ENCODE results near the gene TULP4.

The TULP4 gene

GRCh38 chr6:158358450-158359077 is 46.3 kb downstream of the TULP4 start:
- DNase-seq (ENCODE audit: low read depth in 2 of 2), result no peak

GRCh38 chr6:158361068-158361467 is 48.8 kb downstream of the TULP4 start:
- DNase-seq (ENCODE audit: low read depth in 2 of 2), result no peak

DNA sequence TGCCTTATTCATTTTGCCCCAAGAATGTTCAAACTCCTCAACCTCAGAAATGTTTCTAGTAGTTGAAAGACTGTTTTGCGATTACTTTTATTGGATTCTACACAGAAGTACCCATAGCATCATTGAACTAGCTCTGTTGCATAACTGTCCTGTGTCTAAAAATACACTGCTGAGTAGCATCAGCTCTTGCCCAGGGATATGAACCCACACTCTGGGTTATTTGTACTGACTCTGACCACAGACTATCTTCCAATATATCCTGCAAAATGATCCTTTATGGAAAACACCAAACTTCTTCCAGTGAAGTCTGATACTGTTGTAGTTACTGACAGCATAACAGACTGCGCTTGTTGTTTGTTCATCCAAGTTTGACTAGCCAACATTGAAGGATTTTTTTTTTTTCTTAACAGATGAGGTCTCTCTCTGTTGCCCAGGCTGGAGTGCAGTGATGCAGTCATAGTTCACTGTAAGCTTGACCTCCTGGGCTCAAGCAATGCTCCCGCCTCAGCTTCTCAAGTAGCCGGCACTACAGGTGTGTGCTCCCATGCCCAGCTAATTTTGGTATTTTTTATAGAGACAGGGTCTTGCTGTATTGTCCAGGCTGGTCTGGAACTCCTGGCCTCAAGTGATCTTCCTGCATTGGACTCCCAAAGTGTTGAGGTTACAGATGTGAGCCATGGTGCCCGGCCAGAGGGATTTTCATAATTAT is 49.9 kb downstream of the TULP4 start:
- no peak for DNase-seq (ENCODE audit: low read depth in 2 of 2)

- no peak for DNase-seq (ENCODE audit: low read depth in 2 of 2)
Measured at GRCh38 chr6:158366363-158366762, 54.1 kb downstream of the TULP4 start.

GRCh38 chr6:158367816-158368215 is 55.6 kb downstream of the TULP4 start:
- DNase-seq (ENCODE audit: low read depth in 2 of 2), result no peak

DNA sequence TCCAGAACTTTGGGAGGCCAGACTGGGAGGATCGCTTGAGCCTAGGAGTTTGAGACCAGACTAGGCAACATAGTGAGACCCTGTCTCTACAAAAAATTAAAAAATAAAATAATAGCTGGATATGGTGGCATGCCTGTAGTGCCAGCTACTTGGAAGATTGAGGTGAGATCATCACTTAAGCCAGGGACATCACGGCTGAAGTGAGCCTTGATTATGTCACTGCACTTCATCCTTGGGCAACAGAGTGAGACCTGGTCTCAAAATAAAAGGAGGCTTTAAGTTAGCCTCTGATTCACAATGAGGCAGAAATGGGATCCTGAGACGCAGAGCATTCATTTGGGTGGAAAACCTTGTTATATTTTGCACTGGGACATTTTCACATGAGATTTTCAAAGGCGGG is 57.0 kb downstream of the TULP4 start:
- DNase-seq (ENCODE audit: low read depth in 2 of 2), result no peak

DNA sequence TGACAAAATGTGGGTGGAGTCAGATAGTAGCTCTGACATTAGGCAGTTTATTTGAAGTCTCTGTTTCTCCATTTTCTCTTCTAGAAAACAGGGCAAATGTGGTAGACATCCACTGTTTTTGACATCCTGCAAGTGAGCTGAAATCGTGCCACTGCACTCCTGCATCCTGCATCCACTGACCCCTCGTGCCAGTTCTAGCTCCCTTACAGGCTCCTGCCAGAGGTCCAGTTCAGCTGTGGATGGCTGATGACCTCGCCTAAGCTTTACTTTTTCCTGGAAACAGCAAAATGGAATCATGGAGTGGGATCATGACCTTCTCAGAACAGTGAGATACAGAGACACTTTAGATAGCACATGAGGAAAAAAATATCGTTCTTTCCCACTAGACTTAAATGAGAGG is 58.5 kb downstream of the TULP4 start:
- no peak for DNase-seq (ENCODE audit: low read depth in 2 of 2)

- no peak for DNase-seq (ENCODE audit: low read depth in 2 of 2)
Measured at GRCh38 chr6:158371261-158371660, 59.0 kb downstream of the TULP4 start.

- DNase-seq (ENCODE audit: low read depth in 2 of 2), result no peak
Measured at GRCh38 chr6:158372574-158372973, 60.3 kb downstream of the TULP4 start.

DNA sequence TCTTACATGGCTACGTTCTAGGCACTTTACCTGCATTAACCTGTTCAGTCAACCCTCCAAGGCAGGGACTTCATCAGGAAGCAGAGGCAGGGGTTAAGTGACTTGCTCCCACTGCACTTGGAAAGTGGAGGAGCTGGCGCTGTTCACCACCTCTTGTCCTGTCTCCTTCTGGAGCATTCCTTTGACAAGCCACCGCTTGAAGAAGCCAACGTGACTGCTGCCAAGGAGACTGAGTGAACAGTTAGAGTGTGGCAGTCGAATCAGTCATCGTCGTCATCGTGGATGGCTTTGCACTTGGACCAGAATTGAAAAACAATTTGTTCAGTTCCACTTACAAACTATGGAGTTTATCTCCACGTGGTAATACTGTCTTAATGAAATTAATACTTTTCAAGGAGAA is 60.9 kb downstream of the TULP4 start:
- no peak for DNase-seq (ENCODE audit: low read depth in 2 of 2)

DNA sequence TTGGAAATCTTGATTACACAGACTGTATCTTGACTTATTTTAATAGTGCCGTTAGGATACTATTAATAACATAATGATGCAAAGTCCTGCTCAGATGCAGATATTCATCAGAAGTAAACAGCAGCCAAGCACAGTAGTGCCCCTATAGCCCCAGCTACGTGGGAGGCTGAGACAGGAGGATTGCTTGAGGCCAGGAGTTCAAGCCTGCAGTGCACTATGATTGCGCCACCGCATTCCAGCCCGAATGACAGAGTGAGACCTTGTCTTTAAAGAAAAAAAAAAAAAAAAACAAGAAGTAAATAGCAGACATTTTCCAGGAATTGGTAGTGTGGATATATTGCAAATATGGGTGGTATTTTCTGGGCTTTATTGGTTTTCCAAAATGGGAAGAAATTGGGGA is 61.8 kb downstream of the TULP4 start:
- DNase-seq (ENCODE audit: low read depth in 2 of 2), result no peak

DNA sequence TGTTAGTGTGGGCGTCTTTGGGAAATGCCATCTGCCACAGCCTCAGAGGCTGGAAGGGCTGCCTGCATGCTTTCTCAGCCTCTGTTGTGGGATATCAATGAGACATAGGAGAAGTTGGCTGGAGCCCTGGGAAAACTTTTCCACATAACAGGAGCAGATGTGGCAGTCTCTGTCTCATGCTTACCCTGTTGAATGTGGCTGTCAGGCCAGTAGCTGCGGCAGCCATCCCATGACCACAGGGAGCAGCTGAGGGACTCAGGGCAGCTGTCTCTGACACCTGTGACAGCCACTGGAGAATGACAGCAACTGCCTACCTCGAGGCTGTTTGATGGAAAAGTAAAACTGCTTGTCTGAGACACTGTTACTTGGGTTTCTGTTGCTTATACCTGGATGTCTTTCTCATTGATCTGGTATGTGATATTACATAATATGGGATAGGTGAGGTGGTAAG is 64.4 kb downstream of the TULP4 start:
- DNase-seq (ENCODE audit: low read depth in 2 of 2), result no peak

- DNase-seq (ENCODE audit: low read depth in 2 of 2), result no peak
Measured at GRCh38 chr6:158377860-158378259, 65.6 kb downstream of the TULP4 start.

- DNase-seq (ENCODE audit: low read depth in 2 of 2), result no peak
Measured at GRCh38 chr6:158379336-158379735, 67.1 kb downstream of the TULP4 start.

DNA sequence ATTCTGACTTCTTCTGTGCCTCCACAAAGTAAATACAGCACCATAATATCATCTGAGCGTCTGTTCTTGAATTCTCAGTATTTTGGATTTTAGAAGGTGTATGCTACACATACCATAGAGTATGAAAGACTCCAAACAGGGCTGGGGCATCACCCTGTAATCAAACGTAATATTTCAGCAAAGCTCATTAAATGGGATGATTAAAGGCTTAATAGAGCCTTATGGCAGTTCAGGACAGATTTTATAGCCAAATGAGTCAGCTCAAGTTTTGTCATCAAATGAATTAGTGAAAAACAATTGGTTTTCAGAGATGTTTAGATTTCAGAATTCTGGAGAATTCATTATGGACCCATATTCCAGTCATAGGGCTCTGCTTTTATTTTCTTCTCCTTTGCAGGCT is 68.9 kb downstream of the TULP4 start:
- DNase-seq (ENCODE audit: low read depth in 2 of 2), result no peak

GRCh38 chr6:158382491-158382890 is 70.2 kb downstream of the TULP4 start:
- no peak for DNase-seq (ENCODE audit: low read depth in 2 of 2)

DNA sequence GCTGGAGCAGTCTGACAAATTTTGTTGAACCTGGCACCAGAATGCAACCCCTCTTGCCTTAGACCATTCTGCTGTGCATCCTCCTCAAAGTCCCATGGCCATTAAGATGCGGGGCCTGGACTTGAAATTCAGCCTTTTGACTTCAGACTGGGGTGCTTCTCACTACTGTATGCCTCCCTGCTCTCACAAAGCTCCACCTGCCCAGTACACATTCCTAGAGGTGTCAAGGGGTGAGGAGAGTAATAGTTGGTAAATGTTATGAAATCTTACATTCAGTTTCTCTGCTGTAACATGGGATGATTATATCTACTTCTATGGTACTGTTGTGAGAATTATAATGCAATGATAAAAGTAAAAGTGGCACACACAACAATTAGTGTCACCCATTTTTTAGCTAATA is 70.8 kb downstream of the TULP4 start:
- DNase-seq (ENCODE audit: low read depth in 2 of 2), result no peak

DNA sequence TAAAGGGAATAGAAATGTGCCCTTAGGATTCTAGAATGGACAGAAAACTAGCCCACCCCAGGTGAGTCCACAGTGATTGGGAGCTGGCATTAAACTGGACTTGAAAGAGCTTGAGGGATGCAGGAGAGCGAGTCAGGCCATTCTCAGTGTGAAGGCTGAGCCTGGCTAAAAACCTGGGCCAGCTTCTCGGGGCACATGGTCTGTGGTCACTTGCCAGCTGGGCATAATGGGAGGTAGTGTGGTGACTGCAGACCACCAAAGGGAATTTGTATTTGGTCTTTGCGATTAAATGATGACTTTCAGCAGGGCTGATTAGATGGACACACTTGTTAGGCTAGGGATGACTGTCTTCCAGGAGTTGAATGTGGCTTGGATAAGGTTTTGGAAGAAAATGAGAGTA is 71.3 kb downstream of the TULP4 start:
- DNase-seq (ENCODE audit: low read depth in 2 of 2), result no peak

GRCh38 chr6:158384671-158385110 is 72.4 kb downstream of the TULP4 start:
- no peak for DNase-seq (ENCODE audit: low read depth in 2 of 2)

- DNase-seq (ENCODE audit: low read depth in 2 of 2), result no peak
Measured at GRCh38 chr6:158387036-158387435, 74.8 kb downstream of the TULP4 start.

GRCh38 chr6:158387578-158387977 is 75.3 kb downstream of the TULP4 start:
- no peak for DNase-seq (ENCODE audit: low read depth in 2 of 2)

DNA sequence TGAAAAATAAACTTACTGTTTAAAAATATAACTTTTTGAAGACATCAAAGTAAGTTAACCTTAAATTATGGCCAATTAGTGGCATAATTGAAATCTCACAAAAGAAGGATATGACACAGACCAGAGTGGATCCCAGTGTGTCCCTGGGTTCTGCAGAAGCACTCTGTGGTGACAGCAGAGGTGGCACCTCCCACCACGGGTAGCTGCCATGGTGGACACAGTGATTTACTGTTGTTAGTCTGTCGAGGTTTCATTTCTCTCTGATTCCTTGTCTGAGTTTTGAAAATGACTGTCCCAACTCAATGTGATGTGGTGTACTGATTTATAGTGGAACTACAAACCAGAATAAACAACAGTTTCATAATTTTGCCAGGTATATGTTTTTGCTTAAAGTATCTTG is 76.5 kb downstream of the TULP4 start:
- DNase-seq (ENCODE audit: low read depth in 2 of 2), result no peak

DNA sequence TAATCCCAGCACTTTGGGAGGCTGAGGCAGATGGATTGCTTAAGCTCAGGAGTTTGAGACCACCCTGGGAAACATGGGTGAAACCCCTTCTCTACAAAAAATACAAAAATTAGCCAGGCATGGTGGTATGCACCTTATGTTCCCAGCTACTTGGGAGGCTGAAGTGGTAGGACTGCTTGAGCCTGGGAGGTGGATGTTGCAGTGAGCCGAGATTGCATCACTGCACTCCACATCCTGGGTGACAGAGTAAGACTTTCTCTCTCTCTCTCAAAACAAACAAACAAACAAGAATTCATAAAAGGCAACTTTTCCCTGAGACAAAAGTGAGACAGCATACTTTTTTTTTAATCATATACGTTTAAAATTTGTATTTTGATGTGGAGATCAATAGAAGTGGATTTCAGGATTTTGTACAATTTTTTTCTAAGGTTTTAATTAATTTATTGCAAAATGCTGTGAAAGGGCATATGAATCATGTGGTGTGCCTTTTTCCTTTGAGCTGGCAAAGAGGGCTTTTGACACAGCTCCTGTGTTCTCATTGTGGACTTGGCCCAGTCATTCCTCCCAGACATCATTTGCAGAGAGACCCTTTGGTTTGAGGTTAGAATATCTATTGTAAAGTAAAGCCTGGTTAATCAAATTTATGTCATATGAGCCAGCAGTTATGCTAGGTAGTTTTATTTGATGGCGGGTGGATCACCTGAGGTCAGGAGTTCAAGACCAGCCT is 77.1 kb downstream of the TULP4 start:
- DNase-seq (ENCODE audit: low read depth in 2 of 2), result no peak
